A549 (cell line): ENCODE data around the gene TOM1L2. TPM values are rescaled to one million over a fixed set of nuclear protein-coding genes. Genes with fewer than 3 reads are reported as not detected.

Experiments used
- ATAC-seq, 2 experiments: fragments of 200-7000 bp in 1 of 2; fragments of >200 bp in 1 of 2; cut with Nextera tagmentation in 1 of 2; cut with Tn5 transposase in 1 of 2; 3 replicates each; pipeline versions ENCODE4 v1.8.0 to v1.9.1; 2018 to 2020; ENCODE audit warnings: mild to moderate bottlenecking in 1 of 2, moderate library complexity in 1 of 2
- CTCF ChIA-PET: fragments of 300-600 bp; sonication (Branson Sonifier 250); formaldehyde crosslinking; extraction: SDS; loops from one replicate; lab custom pipeline; 2021; ENCODE audit warnings: antibody characterized with exemption, inconsistent platforms; lab: Yijun Ruan, JAX
- POLR2A ChIA-PET: fragments of 350-600 bp; formaldehyde crosslinking; extraction: SDS; loops from one replicate; lab custom pipeline; 2021; ENCODE audit warnings: antibody characterized with exemption, inconsistent platforms; lab: Yijun Ruan, JAX
- DNase-seq, 2 experiments: peaks; one replicate each; pipeline versions ENCODE4 v3.0.0 to v3.0.0-alpha.2; 2011 to 2016; ENCODE audit warnings: low read depth in 1 of 2, low spot score in 1 of 2
- FAIRE-seq: peaks from 2 replicates; lab custom pipeline; 2011; peaks lifted over from hg19 to GRCh38; lab: Jason Lieb, UNC
- H3K27ac ChIP-seq, 2 experiments: fragments of >200 bp; sonication (Bioruptor Twin); formaldehyde crosslinking; 3 replicates each; pipeline ENCODE4 v1.5.1; 2016 to 2017
- H3K4me1 ChIP-seq: fragments of >200 bp; sonication (Bioruptor Twin); formaldehyde crosslinking; 3 replicates; pipeline ENCODE4 v1.6.1; 2016
- H3K4me2 ChIP-seq: fragments of >200 bp; sonication (Bioruptor Twin); formaldehyde crosslinking; 3 replicates; pipeline ENCODE4 v1.6.1; 2016
- H3K4me3 ChIP-seq: fragments of >200 bp; sonication (Bioruptor Twin); formaldehyde crosslinking; 3 replicates; pipeline ENCODE4 v1.5.1; 2016
- H3K9me3 ChIP-seq: fragments of >200 bp; sonication (Bioruptor Twin); formaldehyde crosslinking; 3 replicates; pipeline ENCODE4 v1.6.1; 2016
- BHLHE40 ChIP-seq: IDR thresholded peaks from 2 replicates; pipeline ENCODE4 v1.6.1; 2012; ENCODE audit warnings: low read depth, low read length, inconsistent platforms
- CHD2 ChIP-seq: fragments of 150-350 bp; IDR thresholded peaks from 2 replicates; pipeline ENCODE4 v1.6.1; 2014; ENCODE audit warnings: low read length; ENCODE audit not compliant: partially characterized antibody
- CHD4 ChIP-seq: fragments of 200-600 bp; sonication (generic); IDR thresholded peaks from 2 replicates; pipeline ENCODE4 v1.6.1; 2016; ENCODE audit warnings: antibody characterized with exemption, mild to moderate bottlenecking, borderline replicate concordance
- EP300 ChIP-seq, 2 experiments: fragments of >200 bp; sonication (Bioruptor Twin); formaldehyde crosslinking; IDR thresholded peaks; 2 replicates in 1 of 2; 3 replicates in 1 of 2; pipeline ENCODE4 v1.6.1; 2016 to 2017
- ESRRA ChIP-seq: fragments of 150-350 bp; IDR thresholded peaks from 2 replicates; pipeline ENCODE4 v1.6.1; 2014; ENCODE audit warnings: mild to moderate bottlenecking, low read length, borderline replicate concordance
- FOXS1 ChIP-seq: fragments of 250-450 bp; sonication (Bioruptor Pico); IDR thresholded peaks from 2 replicates; pipeline ENCODE4 v1.5.0; 2020; ENCODE audit warnings: mild to moderate bottlenecking, moderate library complexity
- GATA3 ChIP-seq: IDR thresholded peaks from 2 replicates; pipeline ENCODE4 v1.6.1; 2012; ENCODE audit warnings: borderline replicate concordance
- HDAC2 ChIP-seq: fragments of 200-600 bp; sonication (generic); IDR thresholded peaks from 2 replicates; pipeline ENCODE4 v1.6.1; 2016
- MAFK ChIP-seq: fragments of 450-650 bp; IDR thresholded peaks from 2 replicates; pipeline ENCODE4 v1.6.1; 2014; ENCODE audit not compliant: partially characterized antibody
- PHF8 ChIP-seq: fragments of 200-600 bp; sonication (generic); IDR thresholded peaks from 2 replicates; pipeline ENCODE4 v1.6.1; 2016; ENCODE audit warnings: low read depth, mild to moderate bottlenecking, antibody characterized with exemption, moderate library complexity, borderline replicate concordance
- POLR2AphosphoS2 ChIP-seq: conservative IDR thresholded peaks from 2 replicates; pipeline ENCODE4 v1.6.1; 2012; ENCODE audit warnings: low read length, improper control_type of control experiment, inconsistent platforms
- SREBF2 ChIP-seq: fragments of 450-650 bp; IDR thresholded peaks from 2 replicates; pipeline ENCODE4 v1.6.1; 2014; ENCODE audit warnings: mild to moderate bottlenecking, moderate library complexity
- TFCP2L1 ChIP-seq: fragments of 250-450 bp; sonication (Bioruptor Pico); IDR thresholded peaks from 2 replicates; pipeline ENCODE4 v1.5.0; 2021; ENCODE audit warnings: mild to moderate bottlenecking
- ZFP36 ChIP-seq: fragments of 450-650 bp; IDR thresholded peaks from 2 replicates; pipeline ENCODE4 v1.6.1; 2014; ENCODE audit warnings: borderline replicate concordance; ENCODE audit not compliant: partially characterized antibody
- WGBS: methylation state at CpG from one replicate; pipeline ENCODE4 v1.1.6; 2017; ENCODE audit errors: missing lambda C conversion rate; 5-methylcytosine and 5-hydroxymethylcytosine counted together
- polyA plus RNA-seq, 4 experiments: library from polyadenylated mRNA; depleted of rRNA in 3 of 4; stranded (reverse); fragments of >200 nt; fragmentation: RNase III in 1 of 4; extraction: RNeasy Plus Mini Kit Qiagen cat#74134 plus additional on column Dnase treatment in 1 of 4; gene quantifications; 2 replicates in 3 of 4; 3 replicates in 1 of 4; pipeline ENCODE4 v1.2.3, GENCODE V29; 2011 to 2017
- TF ChIP-seq, protein P1 (sequence below): IDR thresholded peaks from 2 replicates; pipeline ENCODE4 v1.6.1; 2012
- TF ChIP-seq, protein P2 (sequence below): fragments of 150-350 bp; IDR thresholded peaks from 2 replicates; pipeline ENCODE4 v1.6.1; 2014; ENCODE audit warnings: low read depth, mild to moderate bottlenecking, low read length
- TF ChIP-seq, protein P3 (sequence below): fragments of 250-450 bp; sonication (Bioruptor Pico); IDR thresholded peaks from 2 replicates; pipeline ENCODE4 v1.5.0; 2020; ENCODE audit warnings: low read depth, mild to moderate bottlenecking, moderate library complexity
- TF ChIP-seq, protein P4 (sequence below): fragments of >200 bp; sonication (Bioruptor Twin); formaldehyde crosslinking; IDR thresholded peaks from 3 replicates; pipeline ENCODE4 v1.6.1; 2016
- TF ChIP-seq, protein P5 (sequence below): fragments of 450-650 bp; IDR thresholded peaks from 2 replicates; pipeline ENCODE4 v1.6.1; 2014; ENCODE audit warnings: antibody characterized with exemption
- TF ChIP-seq, protein P6 (sequence below): fragments of >200 bp; sonication (Bioruptor Twin); formaldehyde crosslinking; IDR thresholded peaks from 2 replicates; pipeline ENCODE4 v1.6.1; 2016

TOM1L2 gene
- polyA plus RNA-seq, 2 of the 4 experiments (the other 2 are of a cell fraction): 19.2 to 24.7 TPM

DNA sequence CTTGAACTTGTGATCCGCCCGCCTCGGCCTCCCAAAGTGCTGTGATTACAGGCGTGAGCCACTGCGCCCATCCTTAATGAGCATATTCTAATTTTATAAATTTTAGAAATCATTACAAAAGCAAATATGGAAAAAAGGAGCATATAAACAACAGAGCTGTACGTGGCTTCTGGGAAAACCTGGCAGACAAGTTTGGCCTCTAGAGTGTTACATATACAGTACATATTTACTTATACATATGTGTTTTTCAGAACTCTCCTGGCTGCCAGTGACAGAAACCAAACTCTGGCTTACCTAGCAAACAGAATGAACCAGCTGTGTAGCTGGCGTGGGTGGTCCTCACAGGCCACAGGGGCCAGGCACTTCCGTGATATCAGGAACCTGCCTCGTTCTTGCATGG is 10.6 kb upstream of the TOM1L2 start:
- Histone ChIP-seq H3K4me3 (no peak overlapping the region), H3K4me2 (no peak overlapping the region), H3K4me1 (no peaks in the 10 kb centered on the region), H3K27ac (peak overlapping the region in 1 of 2 experiments; percentile 7; a peak in 1 of 6 replicates), H3K9me3 (no peaks in the 10 kb centered on the region)
- ChIA-PET POLR2A (interaction anchor here (1.1 kb wide), 1 partner anchor 11 kb away, joined by 3 read pairs; the partner anchor contains the start of genes DRC3 and TOM1L2), CTCF (interaction anchor here (1.0 to 6.7 kb wide), 6 partner anchors 10 to 50 kb away, joined by 4 to 34 read pairs (median 5); partner anchors contain the start of genes DRC3 and TOM1L2)
- no peak for ATAC-seq
- FAIRE-seq: no peak
- no peak for DNase-seq
- TF ChIP-seq PHF8: no peak
- WGBS: 91% methylated on average over 9 of the region's 9 CpGs

DNA sequence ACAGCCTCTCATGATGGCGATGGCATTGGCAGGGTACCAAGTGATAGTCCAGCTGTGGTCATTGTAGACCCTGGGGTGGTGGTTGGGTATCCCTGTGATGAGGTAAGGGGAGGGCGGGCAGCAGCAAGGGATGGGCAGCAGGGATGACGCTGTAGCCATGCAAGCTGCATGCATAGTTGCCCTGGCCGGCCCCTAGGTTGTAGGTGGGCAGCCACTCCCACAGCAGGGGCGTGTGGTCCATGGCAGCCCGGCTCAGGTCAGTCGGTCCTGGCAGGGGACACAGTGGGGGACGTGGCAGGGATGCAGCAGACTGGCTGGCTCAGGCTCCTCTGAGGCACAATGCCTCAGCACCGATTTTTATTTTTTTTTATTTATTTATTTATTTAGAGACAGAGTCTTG is 9.1 kb upstream of the TOM1L2 start:
- no peak overlapping the region for H3K27ac ChIP-seq
- FAIRE-seq (no peak), ATAC-seq (no peak), DNase-seq (no peak)
- CTCF ChIA-PET: interaction anchor here (0.9 to 6.7 kb wide), 5 partner anchors 13 to 52 kb away, joined by 3 to 34 read pairs (median 4); no protein-coding TSS in a partner anchor
- H3K4me3 ChIP-seq: no peak overlapping the region
- H3K4me2 ChIP-seq: no peak overlapping the region
- 79% methylated on average over 9 of the region's 9 CpGs for WGBS
- H3K4me1 ChIP-seq: no peaks in the 10 kb centered on the region
- TF ChIP-seq, protein P1, sequence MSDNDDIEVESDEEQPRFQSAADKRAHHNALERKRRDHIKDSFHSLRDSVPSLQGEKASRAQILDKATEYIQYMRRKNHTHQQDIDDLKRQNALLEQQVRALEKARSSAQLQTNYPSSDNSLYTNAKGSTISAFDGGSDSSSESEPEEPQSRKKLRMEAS: no peak
- TF ChIP-seq MAFK (no peak), BHLHE40 (no peak)
- TF ChIP-seq, protein P2, sequence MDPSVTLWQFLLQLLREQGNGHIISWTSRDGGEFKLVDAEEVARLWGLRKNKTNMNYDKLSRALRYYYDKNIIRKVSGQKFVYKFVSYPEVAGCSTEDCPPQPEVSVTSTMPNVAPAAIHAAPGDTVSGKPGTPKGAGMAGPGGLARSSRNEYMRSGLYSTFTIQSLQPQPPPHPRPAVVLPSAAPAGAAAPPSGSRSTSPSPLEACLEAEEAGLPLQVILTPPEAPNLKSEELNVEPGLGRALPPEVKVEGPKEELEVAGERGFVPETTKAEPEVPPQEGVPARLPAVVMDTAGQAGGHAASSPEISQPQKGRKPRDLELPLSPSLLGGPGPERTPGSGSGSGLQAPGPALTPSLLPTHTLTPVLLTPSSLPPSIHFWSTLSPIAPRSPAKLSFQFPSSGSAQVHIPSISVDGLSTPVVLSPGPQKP: no peak
- POLR2A ChIA-PET: no interaction called here
- H3K9me3 ChIP-seq: no peaks in the 10 kb centered on the region

DNA sequence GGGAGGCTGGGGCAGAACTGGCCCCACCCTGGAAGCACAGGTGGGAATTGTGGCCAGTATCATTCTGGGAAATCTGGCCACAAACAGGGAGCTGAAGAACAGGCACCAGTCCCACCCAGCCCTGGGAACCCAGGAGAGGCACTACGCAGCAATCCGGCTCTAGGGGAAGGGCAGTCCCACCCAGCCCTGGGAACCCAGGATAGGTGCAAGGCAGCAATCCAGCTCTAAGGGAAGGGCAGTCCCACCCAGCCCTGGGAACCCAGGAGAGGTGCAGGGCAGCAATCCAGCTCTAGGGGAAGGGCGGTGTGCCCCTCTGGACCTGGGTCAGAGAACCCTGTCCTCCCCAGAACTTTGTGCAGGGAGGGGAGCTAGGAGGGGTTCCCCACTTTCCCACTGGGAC is 7.6 kb upstream of the TOM1L2 start:
- POLR2A ChIA-PET: no interaction called here
- ATAC-seq (no peak), FAIRE-seq (no peak)

DNA sequence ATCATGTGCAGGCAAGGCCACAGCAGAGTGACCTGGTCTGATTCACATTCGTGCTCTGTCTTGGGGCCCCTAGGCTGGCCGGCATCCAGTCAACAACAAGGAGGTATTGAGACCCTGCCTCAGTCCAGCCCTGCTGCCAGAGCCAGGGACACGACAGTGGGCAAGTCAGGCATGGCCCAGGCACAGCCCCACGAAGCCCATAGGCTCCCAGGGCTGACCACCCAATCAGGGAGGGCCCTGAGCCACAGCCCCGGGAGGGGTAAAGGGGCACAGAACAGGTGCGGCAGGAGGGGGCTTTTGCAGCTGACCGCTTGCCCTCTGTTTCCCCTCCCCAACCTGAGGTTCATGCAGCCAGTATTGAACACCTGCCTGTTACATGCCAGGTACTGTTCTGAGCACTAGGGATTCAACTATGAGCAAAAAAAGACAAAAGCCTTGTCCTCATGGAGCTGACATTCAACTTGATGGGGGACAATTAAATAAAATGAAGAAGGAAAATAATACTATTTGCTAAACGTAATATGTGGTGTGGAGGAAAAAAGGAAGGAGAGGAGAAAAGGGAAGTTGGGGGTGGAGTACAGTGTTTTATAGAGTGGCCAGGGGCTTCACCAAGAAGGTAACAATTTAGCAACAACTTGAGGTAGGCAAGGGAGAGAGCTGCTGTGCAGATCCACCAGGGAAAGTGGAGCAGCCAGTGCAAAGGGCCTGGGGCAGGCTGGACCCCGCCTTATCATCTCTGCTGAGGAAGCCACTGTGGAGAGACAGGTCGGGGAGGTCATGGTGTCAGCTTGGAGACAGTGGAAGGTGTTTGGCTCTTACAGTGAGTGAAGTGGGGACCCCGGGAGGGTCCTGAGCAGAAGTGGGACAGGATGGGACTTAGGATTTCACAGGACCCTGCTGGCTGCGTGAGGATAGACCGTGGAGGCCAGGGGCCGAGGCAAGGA is 6.6 kb upstream of the TOM1L2 start:
- 70% methylated on average over 14 of the region's 14 CpGs for WGBS
- H3K27ac ChIP-seq: peak overlapping the region in 1 of 2 experiments; percentile 0; a peak in 1 of 6 replicates
- H3K4me2 ChIP-seq: no peak overlapping the region
- ATAC-seq (no peak; a peak in 1 of 6 replicates), FAIRE-seq (no peak), DNase-seq (no peak)
- TF ChIP-seq POLR2AphosphoS2: no peak
- TF ChIP-seq CHD2: no peak
- TF ChIP-seq ESRRA: no peak
- no peak for TF ChIP-seq EP300 (IDR thresholded peaks at IDR 0.05)
- TF ChIP-seq GATA3: no peak
- TF ChIP-seq MAFK: no peak
- TF ChIP-seq, protein P3, sequence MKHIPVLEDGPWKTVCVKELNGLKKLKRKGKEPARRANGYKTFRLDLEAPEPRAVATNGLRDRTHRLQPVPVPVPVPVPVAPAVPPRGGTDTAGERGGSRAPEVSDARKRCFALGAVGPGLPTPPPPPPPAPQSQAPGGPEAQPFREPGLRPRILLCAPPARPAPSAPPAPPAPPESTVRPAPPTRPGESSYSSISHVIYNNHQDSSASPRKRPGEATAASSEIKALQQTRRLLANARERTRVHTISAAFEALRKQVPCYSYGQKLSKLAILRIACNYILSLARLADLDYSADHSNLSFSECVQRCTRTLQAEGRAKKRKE: no peak
- TF ChIP-seq, protein P4, sequence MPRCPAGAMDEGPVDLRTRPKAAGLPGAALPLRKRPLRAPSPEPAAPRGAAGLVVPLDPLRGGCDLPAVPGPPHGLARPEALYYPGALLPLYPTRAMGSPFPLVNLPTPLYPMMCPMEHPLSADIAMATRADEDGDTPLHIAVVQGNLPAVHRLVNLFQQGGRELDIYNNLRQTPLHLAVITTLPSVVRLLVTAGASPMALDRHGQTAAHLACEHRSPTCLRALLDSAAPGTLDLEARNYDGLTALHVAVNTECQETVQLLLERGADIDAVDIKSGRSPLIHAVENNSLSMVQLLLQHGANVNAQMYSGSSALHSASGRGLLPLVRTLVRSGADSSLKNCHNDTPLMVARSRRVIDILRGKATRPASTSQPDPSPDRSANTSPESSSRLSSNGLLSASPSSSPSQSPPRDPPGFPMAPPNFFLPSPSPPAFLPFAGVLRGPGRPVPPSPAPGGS: no peak
- TF ChIP-seq FOXS1 (CRISPR knock-in tag): no peak
- TF ChIP-seq ZFP36: no peak
- TF ChIP-seq CHD4: no peak
- TF ChIP-seq, protein P5, sequence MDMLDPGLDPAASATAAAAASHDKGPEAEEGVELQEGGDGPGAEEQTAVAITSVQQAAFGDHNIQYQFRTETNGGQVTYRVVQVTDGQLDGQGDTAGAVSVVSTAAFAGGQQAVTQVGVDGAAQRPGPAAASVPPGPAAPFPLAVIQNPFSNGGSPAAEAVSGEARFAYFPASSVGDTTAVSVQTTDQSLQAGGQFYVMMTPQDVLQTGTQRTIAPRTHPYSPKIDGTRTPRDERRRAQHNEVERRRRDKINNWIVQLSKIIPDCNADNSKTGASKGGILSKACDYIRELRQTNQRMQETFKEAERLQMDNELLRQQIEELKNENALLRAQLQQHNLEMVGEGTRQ: no peak
- POLR2A ChIA-PET: no interaction called here
- H3K4me3 ChIP-seq: no peak overlapping the region
- peaks cover under 1% of the 10 kb centered on the region; the same call in 1 of the 3 replicates for H3K4me1 ChIP-seq
- CTCF ChIA-PET: interaction anchor here (1.3 to 2.3 kb wide), 3 partner anchors 13 to 88 kb away, joined by 4 to 5 read pairs (median 5); no protein-coding TSS in a partner anchor
- no peaks in the 10 kb centered on the region for H3K9me3 ChIP-seq

More for the DNA sequence above, 7.6 kb upstream of the TOM1L2 start:
- H3K27ac ChIP-seq: peak overlapping the region in 1 of 2 experiments; percentile 0; a peak in 1 of 6 replicates
- TF ChIP-seq, protein P6, sequence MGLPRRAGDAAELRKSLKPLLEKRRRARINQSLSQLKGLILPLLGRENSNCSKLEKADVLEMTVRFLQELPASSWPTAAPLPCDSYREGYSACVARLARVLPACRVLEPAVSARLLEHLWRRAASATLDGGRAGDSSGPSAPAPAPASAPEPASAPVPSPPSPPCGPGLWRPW: no peak
- TF ChIP-seq SREBF2 (no peak), HDAC2 (no peak), TFCP2L1 (no peak)
- H3K4me1 ChIP-seq: no peaks in the 10 kb centered on the region
- H3K9me3 ChIP-seq: no peaks in the 10 kb centered on the region
- no peak for DNase-seq
- WGBS: 88% methylated on average over 3 of the region's 3 CpGs
- no peak overlapping the region for H3K4me2 ChIP-seq
- H3K4me3 ChIP-seq: no peak overlapping the region
- CTCF ChIA-PET: interaction anchor here (1.3 to 2.3 kb wide), 5 partner anchors 11 to 89 kb away, joined by 4 to 5 read pairs (median 4); no protein-coding TSS in a partner anchor
